NCI-H446 (cell line): ENCODE data around the gene TCERG1L.
"Not testable (repeated sequence)": the region's sequence is repeated elsewhere in the genome, so short reads cannot be mapped to it uniquely, and the experiment has no call there.

Experiments used
- DNase-seq, 2 experiments: peaks; one replicate each; lab custom pipeline; 2025; lab: John Stamatoyannopoulos, UW

TCERG1L gene

DNA sequence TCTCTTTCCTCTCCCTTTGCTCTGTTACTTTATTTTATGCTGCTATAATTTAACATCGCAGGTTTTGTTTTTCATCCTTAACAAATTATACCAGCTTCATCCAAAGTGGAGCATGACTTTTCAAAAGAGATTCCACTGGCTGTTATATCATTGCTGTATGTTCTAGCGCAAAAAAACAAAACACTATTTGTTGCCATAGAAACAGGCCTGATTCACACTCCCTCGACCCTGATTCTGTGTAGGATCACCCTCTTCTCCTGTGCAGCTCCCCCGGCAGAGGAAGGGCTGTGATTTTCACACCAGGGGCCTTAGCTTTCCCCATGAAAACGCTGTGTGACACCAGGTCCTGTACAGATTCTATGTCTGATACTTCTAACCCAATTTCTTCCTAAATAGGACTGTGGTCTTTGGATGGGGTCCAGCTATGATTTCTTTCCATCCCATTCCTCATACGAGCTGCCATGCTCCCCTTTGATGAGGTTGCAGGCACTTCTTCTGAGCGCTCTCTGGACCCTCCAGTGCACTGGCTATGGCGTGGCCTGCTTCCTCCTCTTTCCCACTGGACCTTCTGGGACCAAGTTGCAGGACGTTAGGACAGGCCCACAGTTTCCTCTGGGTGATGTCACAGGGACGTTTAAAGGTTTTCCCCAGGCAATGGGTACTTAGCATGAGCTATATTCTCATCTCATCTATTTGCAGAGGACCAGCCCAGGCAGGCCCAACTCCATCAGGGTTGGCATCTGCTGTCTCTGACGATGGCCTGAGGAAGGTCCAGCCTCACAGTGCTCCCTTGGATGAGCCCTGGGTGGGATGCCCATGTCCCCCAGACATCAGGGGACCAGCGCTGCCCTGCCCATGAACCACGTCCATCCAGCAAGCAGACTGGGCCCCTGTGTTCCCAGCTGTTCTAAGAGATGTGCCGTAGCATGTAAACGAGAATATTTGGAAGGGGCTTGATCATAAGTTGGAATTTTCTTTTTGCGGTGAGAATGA is 210.8 kb downstream of the TCERG1L start:
- DNase-seq: not testable (repeated sequence)

- no peak for DNase-seq
Observed at GRCh38 chr10:131099028-131099726, 212.3 kb downstream of the TCERG1L start.

- no peak for DNase-seq
Observed at GRCh38 chr10:131098416-131098952, 213.0 kb downstream of the TCERG1L start.

DNA sequence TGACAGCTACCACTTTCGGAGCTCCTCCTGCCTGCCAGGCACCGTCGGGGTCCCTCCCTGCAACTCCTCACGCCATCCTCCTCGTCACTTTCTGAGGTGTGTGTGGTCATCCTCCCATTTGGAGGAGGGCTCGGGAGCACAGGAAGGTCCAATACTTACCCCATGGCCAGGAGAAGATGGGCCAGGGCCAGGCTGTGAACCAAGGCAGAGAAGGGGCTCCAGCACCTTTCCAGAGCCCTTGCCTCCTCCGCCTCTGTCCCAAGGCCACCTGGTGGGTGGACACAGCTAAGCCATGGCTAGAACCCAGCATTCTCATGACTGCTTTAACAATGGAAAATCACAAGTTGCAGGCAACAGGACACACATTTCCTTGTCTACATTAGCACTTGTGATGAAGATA is 215.5 kb downstream of the TCERG1L start:
- DNase-seq: no peak

- no peak for DNase-seq
Observed at GRCh38 chr10:131095313-131095580, 216.3 kb downstream of the TCERG1L start.

DNA sequence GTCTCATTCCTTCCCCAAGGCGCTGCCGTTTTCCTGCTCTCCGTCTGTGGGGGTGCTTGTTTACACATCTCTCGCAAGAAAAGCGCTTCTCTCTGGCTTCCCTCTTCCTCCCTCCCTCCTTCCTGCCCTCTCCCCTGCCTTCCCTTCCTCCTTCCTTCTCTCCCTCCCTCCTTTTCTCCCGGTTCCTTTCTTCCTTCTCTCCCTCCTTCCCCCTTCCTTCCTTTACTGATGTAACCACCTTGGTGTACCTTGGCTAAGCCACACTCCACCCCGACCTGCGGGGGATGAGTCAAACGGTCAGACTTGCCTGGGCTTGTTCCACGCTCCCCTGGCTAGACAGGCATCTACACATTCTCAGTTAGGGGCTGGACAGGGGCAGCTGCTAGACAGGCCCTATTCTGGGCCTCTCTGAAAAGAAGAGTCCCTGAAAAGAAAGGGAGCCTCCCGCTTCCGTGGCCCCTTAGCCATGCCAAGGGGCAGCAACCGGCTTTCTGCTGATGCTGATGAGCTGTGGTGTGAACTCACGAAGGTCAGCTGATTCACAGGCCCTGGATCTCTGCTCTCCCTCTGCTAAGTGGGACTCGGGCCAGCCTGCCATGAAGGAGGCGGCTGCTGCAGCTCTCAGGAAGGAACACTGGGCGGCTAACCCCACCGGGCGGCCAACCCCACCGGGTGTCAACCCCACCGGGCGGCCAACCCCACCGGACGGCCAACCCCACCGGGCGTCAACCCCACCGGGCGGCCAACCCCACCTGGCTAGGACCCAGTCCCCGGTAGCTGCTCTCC is 216.8 kb downstream of the TCERG1L start:
- DNase-seq: no peak

DNA sequence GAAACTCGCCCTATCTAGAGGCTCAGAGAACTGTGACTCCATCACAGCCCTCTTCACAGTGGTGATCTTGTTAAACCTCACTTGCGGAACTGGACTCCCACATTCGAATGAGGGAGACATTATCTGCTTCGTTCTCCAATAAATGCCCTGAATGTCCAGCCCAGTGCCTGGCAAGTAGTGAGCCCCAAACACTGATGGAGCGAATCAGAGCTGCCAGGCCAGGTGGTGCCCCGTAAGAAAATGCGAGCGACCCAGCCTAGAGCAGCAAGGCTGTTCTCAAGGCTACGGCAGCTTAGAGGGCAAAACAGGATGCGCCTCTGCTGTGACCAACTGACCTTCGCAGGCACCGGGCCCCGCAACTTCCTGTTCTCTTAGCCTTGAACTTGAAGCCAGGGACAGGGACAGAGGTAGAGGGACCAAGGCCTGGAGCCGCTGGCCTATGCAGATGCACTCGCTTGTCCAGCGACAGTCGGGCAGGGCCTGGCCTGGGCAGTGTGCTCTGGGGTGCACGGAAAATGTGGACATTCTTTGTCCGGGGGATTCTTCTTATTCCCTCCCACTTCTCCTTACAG is 217.6 kb downstream of the TCERG1L start:
- no peak for DNase-seq

GRCh38 chr10:131093346-131093745 is 218.2 kb downstream of the TCERG1L start:
- no peak for DNase-seq

GRCh38 chr10:131092876-131093275 is 218.6 kb downstream of the TCERG1L start:
- no peak for DNase-seq

DNA sequence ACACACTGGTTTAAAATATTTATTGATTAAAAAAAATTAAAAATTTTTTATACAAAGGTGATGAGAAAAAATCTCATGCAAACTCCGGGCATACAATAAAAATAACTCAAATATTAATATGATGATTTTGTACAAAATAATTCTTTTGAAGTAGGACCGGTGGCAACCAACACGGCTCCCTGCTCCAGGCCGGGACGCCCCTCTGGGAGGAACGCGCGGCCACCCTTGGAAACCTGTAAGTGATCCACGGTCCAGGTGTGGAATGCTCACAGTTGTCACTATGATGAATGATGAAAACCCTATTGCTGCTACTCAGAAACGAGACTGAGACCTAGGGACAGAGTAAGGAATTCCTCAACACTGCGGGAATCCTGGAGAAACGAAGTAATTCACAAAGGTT is 219.1 kb downstream of the TCERG1L start:
- no peak for DNase-seq

DNA sequence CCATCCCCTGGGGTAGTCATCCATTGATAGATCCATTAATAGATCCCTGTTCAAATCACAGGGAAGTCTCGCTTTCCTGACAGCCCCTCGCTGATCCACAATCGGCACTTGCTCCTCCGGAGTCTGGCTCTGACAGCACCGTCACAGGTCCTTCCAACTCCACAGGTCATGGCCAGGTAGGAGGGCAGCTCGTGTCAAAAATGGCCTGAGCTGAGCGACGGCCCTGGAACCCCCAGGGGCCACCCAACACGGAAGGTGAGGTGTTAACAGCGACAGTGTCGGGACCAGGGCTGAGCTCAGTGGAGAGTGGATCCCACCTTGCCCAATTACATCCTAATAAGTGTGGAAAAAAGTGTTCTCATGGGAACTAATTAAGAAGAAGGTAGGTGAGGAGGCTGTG is 219.8 kb downstream of the TCERG1L start:
- DNase-seq: no peak

GRCh38 chr10:131090761-131091661 is 220.5 kb downstream of the TCERG1L start:
- DNase-seq: no peak

DNA sequence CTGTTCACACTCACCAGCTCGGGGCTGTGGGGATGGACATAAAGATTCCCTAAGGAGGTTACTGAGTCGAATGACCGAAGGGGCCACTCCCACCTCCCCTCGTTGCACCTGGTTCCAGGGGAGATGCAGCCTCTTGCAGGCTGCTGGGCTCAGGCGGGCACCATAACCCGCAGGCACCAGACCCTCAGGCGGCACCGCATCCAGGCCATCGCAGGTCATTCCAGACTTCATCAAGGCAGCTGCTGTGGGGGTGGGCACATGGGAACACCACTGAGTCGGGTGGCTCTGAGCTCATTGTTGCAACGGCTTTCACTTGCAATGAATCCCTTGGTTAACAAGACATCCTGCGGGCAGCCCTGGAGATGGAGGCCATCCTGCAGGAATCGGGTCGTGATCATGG is 221.7 kb downstream of the TCERG1L start:
- no peak for DNase-seq

- DNase-seq: no peak
Observed at GRCh38 chr10:131089150-131089549, 222.4 kb downstream of the TCERG1L start.

GRCh38 chr10:131088619-131089018 is 222.9 kb downstream of the TCERG1L start:
- no peak for DNase-seq

DNA sequence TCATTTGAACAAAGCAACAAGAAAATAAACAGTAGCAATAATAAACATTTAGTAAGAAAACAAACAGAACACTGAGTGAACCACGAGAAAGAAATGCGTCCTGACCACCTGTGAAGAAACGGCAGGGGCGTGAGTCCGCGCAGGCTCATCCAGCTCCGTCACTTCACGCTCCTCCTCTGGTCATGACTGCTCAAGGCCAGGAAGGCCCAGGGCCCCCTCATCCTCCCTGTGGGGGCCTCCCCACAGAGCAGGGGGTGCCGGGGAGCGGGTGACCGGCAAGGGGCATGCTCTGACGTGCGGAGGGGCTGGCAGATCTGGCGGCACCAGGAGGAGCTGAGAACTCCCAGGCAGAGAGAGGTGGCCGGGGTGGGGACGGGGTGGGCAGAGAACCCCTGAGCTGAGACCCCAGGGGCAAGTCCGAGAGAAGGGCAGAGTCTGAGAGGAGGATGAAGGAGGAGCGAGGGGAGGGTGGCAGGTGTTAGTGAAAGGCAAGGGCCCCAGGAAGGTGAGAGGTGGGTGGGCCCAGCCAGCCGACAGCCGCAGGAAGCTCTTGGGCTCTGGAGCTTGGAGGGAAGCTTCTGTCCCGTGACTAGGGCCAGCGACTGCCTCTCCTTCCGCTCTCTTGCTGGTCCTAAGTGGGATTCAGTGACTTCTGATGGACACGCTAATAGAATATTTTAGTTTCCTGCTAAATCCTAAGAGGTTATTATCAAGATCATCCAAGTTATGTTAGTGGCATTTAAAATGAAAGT is 223.9 kb downstream of the TCERG1L start:
- no peak for DNase-seq

- no peak for DNase-seq
Observed at GRCh38 chr10:131086511-131086910, 225.0 kb downstream of the TCERG1L start.

DNA sequence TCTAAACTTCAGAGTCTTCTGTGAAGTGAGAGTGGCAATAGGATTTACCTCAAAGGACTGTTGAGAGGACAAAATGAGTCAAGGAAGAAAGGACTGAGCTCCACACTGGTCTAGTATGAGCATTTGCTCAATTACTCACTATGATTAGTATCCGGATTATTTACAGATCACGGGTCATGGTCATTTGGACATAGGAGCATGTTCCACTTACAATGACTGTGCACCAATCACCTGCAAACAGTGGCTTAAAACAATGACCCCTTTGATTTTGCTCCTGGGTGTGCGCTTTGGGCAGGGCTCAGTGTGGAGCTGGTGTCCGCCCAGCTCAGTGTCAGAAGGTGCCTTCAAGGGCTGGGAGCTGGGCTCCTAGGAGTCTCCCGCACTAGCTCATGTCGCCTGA is 225.4 kb downstream of the TCERG1L start:
- DNase-seq: no peak

GRCh38 chr10:131085091-131085860 is 226.2 kb downstream of the TCERG1L start:
- no peak for DNase-seq

DNA sequence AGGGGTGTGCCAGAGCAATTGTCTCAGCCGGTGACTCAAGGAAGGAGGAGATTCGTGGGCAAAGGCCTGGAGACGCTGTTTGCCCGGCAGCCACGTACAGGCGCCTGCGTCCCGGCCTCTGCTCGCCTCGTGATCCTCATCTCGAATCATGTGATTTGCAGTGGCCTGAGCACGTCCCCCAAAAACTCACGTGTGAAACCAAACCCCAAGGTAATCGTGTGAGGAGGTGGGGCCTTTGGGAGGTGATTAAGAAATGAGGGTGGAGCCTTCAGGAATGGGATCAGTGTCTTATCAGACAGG is 226.8 kb downstream of the TCERG1L start:
- DNase-seq: no peak
